Fibroblast of lung (primary cell): ENCODE results near the gene MCOLN1. TPM values are rescaled to one million over a fixed set of nuclear protein-coding genes. Genes with fewer than 3 reads are reported as not detected.
A peak's percentile ranks its signal among the peaks of the same experiment; 100 is the strongest.

ENCODE experiments used
- DNase-seq, 2 donors: peaks; one replicate each; pipeline versions ENCODE4 v3.0.0 to v3.0.0-alpha.2; 2010; ENCODE audit warnings: low read depth in 2 of 2
- H2AFZ ChIP-seq: 2 replicates; pipeline ENCODE4 v1.5.1; 2012; ENCODE audit warnings: low read length, control low read depth, inconsistent platforms
- H3K27ac ChIP-seq: 2 replicates; pipeline ENCODE4 v1.5.1; 2011; ENCODE audit warnings: low read length, control low read depth; ENCODE audit not compliant: insufficient read depth
- H3K27me3 ChIP-seq: 2 replicates; pipeline ENCODE4 v1.5.1; 2011; ENCODE audit warnings: mild to moderate bottlenecking, low read length; ENCODE audit not compliant: control insufficient read depth, insufficient read depth
- H3K36me3 ChIP-seq: 2 replicates; pipeline ENCODE4 v1.5.1; 2011; ENCODE audit warnings: low read length; ENCODE audit not compliant: control insufficient read depth, insufficient read depth
- H3K4me1 ChIP-seq: 2 replicates; pipeline ENCODE4 v1.5.1; 2011; ENCODE audit warnings: low read length; ENCODE audit not compliant: control insufficient read depth, insufficient read depth; ENCODE audit errors: extremely low read depth
- H3K4me2 ChIP-seq: 2 replicates; pipeline ENCODE4 v1.5.1; 2011; ENCODE audit warnings: low read length, control low read depth; ENCODE audit not compliant: insufficient read depth; ENCODE audit errors: extremely low read depth
- H3K4me3 ChIP-seq, 4 experiments: fragments of 200-600 bp in 1 of 4; sonication (generic) in 1 of 4; replicated peaks in 1 of 4; 2 replicates each; pipeline ENCODE4 v1.5.1; 2011 to 2016; ENCODE audit warnings: low read length in 4 of 4, low read depth in 3 of 4, mild to moderate bottlenecking in 3 of 4, control low read depth in 2 of 4, inconsistent platforms in 1 of 4, mixed read lengths in 1 of 4; ENCODE audit not compliant: insufficient read depth in 1 of 4; ENCODE audit errors: control extremely low read depth in 1 of 4
- H3K79me2 ChIP-seq: 2 replicates; pipeline ENCODE4 v1.5.1; 2012; ENCODE audit warnings: mild to moderate bottlenecking, low read length, inconsistent platforms; ENCODE audit not compliant: control insufficient read depth, insufficient read depth
- H3K9ac ChIP-seq: 2 replicates; pipeline ENCODE4 v1.5.1; 2011; ENCODE audit warnings: mild to moderate bottlenecking, low read length, control low read depth; ENCODE audit not compliant: insufficient read depth
- H3K9me3 ChIP-seq: 2 replicates; pipeline ENCODE4 v1.5.1; 2012; ENCODE audit warnings: low read depth, low read length; ENCODE audit not compliant: control insufficient read depth, insufficient read depth
- H4K20me1 ChIP-seq: 2 replicates; pipeline ENCODE4 v1.5.1; 2011; ENCODE audit warnings: low read length; ENCODE audit not compliant: control insufficient read depth, insufficient read depth; ENCODE audit errors: extremely low read depth
- CTCF ChIP-seq, 2 donors: IDR thresholded peaks in 1 of 2; conservative IDR thresholded peaks in 1 of 2; 1 replicate in 1 of 2; 2 replicates in 1 of 2; pipeline ENCODE4 v1.5.1; 2011 to 2012; ENCODE audit warnings: low read length in 2 of 2, control low read depth in 1 of 2, inconsistent platforms in 1 of 2, low read depth in 1 of 2, mild to moderate bottlenecking in 1 of 2
- EZH2 ChIP-seq: IDR thresholded peaks from 2 replicates; pipeline ENCODE4 v1.5.1; 2012; ENCODE audit warnings: low read length, control low read depth, mild to moderate bottlenecking; ENCODE audit errors: missing control alignments
- polyA plus RNA-seq, 2 donors: library from polyadenylated mRNA; depleted of rRNA in 1 of 2; stranded (reverse) in 1 of 2; unstranded in 1 of 2; fragments of >200 nt; gene quantifications; 2 replicates each; pipeline ENCODE4 v1.2.1, GENCODE V29; 2011 to 2012; ENCODE audit warnings: missing spikeins in 1 of 2
- total RNA-seq: library from RNA; depleted of rRNA; stranded (reverse); fragments of >200 nt; gene quantifications from 2 replicates; pipeline ENCODE4 v1.2.1, GENCODE V29; 2014

The MCOLN1 gene
- total and polyA plus RNA-seq, 2 donors (not counting 1 experiment from before 2014, with no cell fraction given) = 4.0 to 15.1 TPM

- H3K4me2 ChIP-seq = peak overlapping the region; percentile 95
Observed at GRCh38 chr19:7533925-7534480, 11.6 kb downstream of the MCOLN1 start.

GRCh38 chr19:7534531-7535046, 12.2 kb downstream of the MCOLN1 start:
- H3K4me3 ChIP-seq = peak overlapping the region; percentile 85 to 93 (median 92)
- peaks cover 9% of the 10 kb centered on the region for H3K4me1 ChIP-seq
- DNase-seq = peak; percentile 82 to 88
- H3K79me2 ChIP-seq = no peaks in the 10 kb centered on the region
- peak overlapping the region; percentile 95 for H3K4me2 ChIP-seq
- H3K27ac ChIP-seq = peak overlapping the region; percentile 82
- H3K9me3 ChIP-seq = no peaks in the 10 kb centered on the region
- no peaks in the 10 kb centered on the region for H4K20me1 ChIP-seq
- peak overlapping the region; percentile 66 for H3K9ac ChIP-seq
- no peaks in the 10 kb centered on the region for H3K27me3 ChIP-seq
- H3K36me3 ChIP-seq = peaks cover 3% of the 10 kb centered on the region
- TF ChIP-seq EZH2 = no peak
- peak; percentile 22 to 33 for TF ChIP-seq CTCF (conservative IDR thresholded peaks at IDR 0.05 in 1 of 2, IDR thresholded peaks at IDR 0.05 in 1 of 2; ENCODE audit: low read depth in 1 of 2, low read length in 2 of 2)
- peak overlapping the region; percentile 67 for H2AFZ ChIP-seq

More at GRCh38 chr19:7533925-7534480, 11.6 kb downstream of the MCOLN1 start:
- Histone ChIP-seq H3K4me3 (peak overlapping the region; percentile 85 to 93 (median 92)), H3K36me3 (peaks cover 7% of the 10 kb centered on the region), H3K9ac (peak overlapping the region; percentile 70), H3K4me1 (peaks cover 9% of the 10 kb centered on the region), H3K27me3 (no peaks in the 10 kb centered on the region), H3K9me3 (no peaks in the 10 kb centered on the region), H4K20me1 (no peaks in the 10 kb centered on the region), H2AFZ (peak overlapping the region; percentile 77), H3K27ac (peak overlapping the region; percentile 82), H3K79me2 (no peaks in the 10 kb centered on the region)
- TF ChIP-seq EZH2 = no peak
- TF ChIP-seq CTCF (conservative IDR thresholded peaks at IDR 0.05 in 1 of 2, IDR thresholded peaks at IDR 0.05 in 1 of 2; ENCODE audit: low read depth in 1 of 2, low read length in 2 of 2) = no peak
- peak; percentile 87 to 91 for DNase-seq

GRCh38 chr19:7535047-7535997, 12.9 kb downstream of the MCOLN1 start, which contains the start of gene PNPLA6:
TSS of gene PNPLA6 (plus strand) at chr19:7535717. CDS start at chr19:7535789, 72 bp downstream.
- no peaks in the 10 kb centered on the region for H3K27me3 ChIP-seq
- peak within 1 kb of the TSS; percentile 82 for H3K27ac ChIP-seq
- H3K9ac ChIP-seq = peak within 1 kb of the TSS; percentile 72
- peaks cover 9% of the 10 kb centered on the region for H3K4me1 ChIP-seq
- TF ChIP-seq CTCF (conservative IDR thresholded peaks at IDR 0.05 in 1 of 2, IDR thresholded peaks at IDR 0.05 in 1 of 2; ENCODE audit: low read depth in 1 of 2, low read length in 2 of 2) (no peak), EZH2 (no peak)
- H4K20me1 ChIP-seq = no peaks in the 10 kb centered on the region
- DNase-seq = peak; percentile 89 to 93
- peaks cover 1% of the 10 kb centered on the region for H3K36me3 ChIP-seq
- H2AFZ ChIP-seq = peak within 1 kb of the TSS; percentile 92
- H3K79me2 ChIP-seq = no peaks in the 10 kb centered on the region
- peak within 1 kb of the TSS; percentile 85 to 93 (median 92) for H3K4me3 ChIP-seq
- no peaks in the 10 kb centered on the region for H3K9me3 ChIP-seq
- H3K4me2 ChIP-seq = peak within 1 kb of the TSS; percentile 95
